Hindlimb muscle (tissue), 1 donor: Measurements from ENCODE around the gene CXorf51B. TPM values are rescaled to one million over a fixed set of nuclear protein-coding genes. Genes with fewer than 3 reads are reported as not detected.
"Not testable (repeated sequence)": the region's sequence is repeated elsewhere in the genome, so short reads cannot be mapped to it uniquely, and the experiment has no call there.

ENCODE experiments used
- DNase-seq: peaks from one replicate; pipeline ENCODE4 v3.0.0-alpha.2; 2013
- polyA plus RNA-seq: library from polyadenylated mRNA; unstranded; fragments of 120-200 nt; gene quantifications from one replicate; pipeline ENCODE4 v1.2.1, GENCODE V29; 2013; ENCODE audit not compliant: insufficient read length

CXorf51B gene
- polyA plus RNA-seq: not detected

- not testable (repeated sequence) for DNase-seq
Observed at GRCh38 chrX:146809471-146809870, at the start of gene CXorf51B. Gene CXorf51B, plus strand, starts transcription at chrX:146809771. Its CDS starts 21 bp downstream, at chrX:146809792.

- DNase-seq: not testable (repeated sequence)
Observed at GRCh38 chrX:146814644-146815043, 5.1 kb downstream of the CXorf51B start, which contains the start of gene CXorf51A. Gene CXorf51A, minus strand, starts transcription at chrX:146814744. Its CDS starts 21 bp downstream, at chrX:146814723.

GRCh38 chrX:146831994-146832393, 22.4 kb downstream of the CXorf51B start:
- DNase-seq: no peak

- DNase-seq: no peak
Observed at GRCh38 chrX:146854281-146854680, 44.7 kb downstream of the CXorf51B start.

Other genes with a start within 250 kb of the CXorf51B start
- not detected for gene CXorf51A, start 5.0 kb downstream of the CXorf51B start, polyA plus RNA-seq